ENCODE measurements around the gene NUFIP1.

DNA sequence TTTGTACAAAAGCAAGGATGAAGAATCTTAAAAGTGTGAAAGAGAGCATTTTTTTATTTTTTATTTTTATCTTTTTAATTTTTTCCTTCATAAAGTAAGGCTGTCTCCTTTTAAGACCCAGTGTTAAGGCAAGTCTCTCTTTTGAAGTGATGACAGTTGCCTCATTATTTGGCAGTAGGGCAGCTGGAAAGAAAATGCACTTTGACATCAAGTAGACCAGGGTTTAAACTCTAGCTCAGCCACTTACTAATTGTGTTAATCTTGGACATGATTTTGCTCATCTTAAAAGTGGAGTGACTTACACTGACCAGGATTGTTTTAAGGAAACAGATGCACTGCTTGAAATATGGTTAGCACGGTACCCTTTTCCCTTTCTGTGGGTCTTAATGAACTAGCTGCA lies 18.6 kb upstream of the NUFIP1 start:
- no peak for TF ChIP-seq POLR2AphosphoS5 (IDR thresholded peaks at IDR 0.05; ENCODE audit: borderline replicate concordance, low read depth, low read length)
- TF ChIP-seq FOXP2 (optimal IDR thresholded peaks at IDR 0.05; ENCODE audit: control extremely low read depth, extremely low read length, insufficient read depth) = no peak

Data from SK-N-MC (cell line).